Astrocyte of the spinal cord (primary cell): ENCODE data around the gene TRMO.

Source experiments
- DNase-seq: peaks from one replicate; pipeline ENCODE4 v3.0.0; 2011; ENCODE audit warnings: low read depth, low spot score
- H3K4me3 ChIP-seq: 2 replicates; pipeline ENCODE4 v1.5.1; 2011; ENCODE audit warnings: low read depth, mild to moderate bottlenecking, low read length, moderate library complexity
- in situ Hi-C: cut with HindIII; loops from 2 replicates; pipeline ENCODE4 v1.10.0; 2017; ENCODE audit warnings: low sequenced_read_pairs
- TF ChIP-seq, protein P1 (sequence below): IDR thresholded peaks from 2 replicates; pipeline ENCODE4 v1.5.1; 2012; ENCODE audit warnings: low read depth, mild to moderate bottlenecking, low read length, inconsistent platforms

Gene TRMO, protein sequence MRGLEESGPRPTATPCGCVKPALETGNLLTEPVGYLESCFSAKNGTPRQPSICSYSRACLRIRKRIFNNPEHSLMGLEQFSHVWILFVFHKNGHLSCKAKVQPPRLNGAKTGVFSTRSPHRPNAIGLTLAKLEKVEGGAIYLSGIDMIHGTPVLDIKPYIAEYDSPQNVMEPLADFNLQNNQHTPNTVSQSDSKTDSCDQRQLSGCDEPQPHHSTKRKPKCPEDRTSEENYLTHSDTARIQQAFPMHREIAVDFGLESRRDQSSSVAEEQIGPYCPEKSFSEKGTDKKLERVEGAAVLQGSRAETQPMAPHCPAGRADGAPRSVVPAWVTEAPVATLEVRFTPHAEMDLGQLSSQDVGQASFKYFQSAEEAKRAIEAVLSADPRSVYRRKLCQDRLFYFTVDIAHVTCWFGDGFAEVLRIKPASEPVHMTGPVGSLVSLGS

DNA sequence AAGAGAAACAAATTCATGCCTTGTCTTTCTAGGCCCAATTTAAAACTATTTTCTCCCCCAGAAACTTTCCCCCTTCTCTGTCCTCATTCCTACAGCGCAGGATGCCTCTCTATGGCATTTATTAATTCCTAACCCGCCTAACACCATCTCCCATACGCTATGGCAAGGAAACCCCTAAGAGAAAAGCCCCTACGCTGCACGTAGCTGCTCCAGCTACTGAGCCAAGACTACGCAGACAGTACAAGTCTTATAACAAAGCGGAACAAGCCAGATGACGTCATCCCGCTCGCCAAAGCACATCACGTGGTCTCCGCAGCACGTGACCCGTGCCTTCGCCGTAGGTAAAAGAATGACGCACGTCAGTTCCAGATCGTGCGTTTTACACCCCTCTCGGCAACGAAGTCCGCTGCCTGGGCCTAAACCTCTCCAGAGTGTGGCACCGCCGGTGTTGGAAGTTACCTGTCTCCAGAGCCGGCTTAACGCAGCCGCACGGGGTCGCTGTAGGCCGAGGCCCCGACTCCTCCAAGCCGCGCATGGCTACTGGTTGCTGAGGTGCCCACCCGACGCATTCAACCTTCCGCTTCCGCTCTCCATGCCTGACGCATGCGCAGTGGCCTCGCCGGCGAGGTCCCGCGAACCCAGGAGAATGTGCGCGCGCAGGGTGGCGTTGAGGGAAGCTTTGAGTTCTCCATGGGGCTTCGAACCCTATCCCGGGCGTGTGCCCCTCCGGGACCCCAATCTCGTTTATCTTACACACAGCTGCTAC, at the start of gene TRMO:
Gene TRMO (minus strand): TSS at position 542 of the 766 bp plus-strand sequence. CDS start 7 bp downstream, at position 535.
- peak; percentile 99 for DNase-seq
- in situ Hi-C loops = no loop called here
- H3K4me3 ChIP-seq = peak within 1 kb of the TSS; percentile 61
- TF ChIP-seq, protein P1, sequence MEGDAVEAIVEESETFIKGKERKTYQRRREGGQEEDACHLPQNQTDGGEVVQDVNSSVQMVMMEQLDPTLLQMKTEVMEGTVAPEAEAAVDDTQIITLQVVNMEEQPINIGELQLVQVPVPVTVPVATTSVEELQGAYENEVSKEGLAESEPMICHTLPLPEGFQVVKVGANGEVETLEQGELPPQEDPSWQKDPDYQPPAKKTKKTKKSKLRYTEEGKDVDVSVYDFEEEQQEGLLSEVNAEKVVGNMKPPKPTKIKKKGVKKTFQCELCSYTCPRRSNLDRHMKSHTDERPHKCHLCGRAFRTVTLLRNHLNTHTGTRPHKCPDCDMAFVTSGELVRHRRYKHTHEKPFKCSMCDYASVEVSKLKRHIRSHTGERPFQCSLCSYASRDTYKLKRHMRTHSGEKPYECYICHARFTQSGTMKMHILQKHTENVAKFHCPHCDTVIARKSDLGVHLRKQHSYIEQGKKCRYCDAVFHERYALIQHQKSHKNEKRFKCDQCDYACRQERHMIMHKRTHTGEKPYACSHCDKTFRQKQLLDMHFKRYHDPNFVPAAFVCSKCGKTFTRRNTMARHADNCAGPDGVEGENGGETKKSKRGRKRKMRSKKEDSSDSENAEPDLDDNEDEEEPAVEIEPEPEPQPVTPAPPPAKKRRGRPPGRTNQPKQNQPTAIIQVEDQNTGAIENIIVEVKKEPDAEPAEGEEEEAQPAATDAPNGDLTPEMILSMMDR = peak; percentile 61

DNA sequence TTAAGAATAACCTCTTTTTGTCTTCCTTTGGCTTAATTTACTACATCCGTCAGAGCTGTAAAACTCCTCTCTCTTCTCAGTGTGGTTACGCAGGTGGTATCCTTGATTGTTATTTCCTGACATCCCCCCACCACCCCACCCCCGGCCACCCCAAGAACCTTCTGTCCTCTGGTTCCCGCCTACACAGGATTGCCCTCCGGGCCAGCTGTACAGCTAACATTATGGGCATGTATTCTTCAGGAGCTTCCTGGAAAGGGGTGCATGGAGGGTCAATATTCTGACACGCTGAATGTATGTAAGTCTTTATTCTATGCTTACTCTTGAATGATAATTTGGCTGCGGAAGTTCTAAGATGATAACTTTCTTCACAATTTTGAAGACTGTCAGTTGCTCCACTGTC, 47.9 kb upstream of the TRMO start:
- no peak for DNase-seq
- in situ Hi-C loops = no loop called here
- no peak overlapping the region for H3K4me3 ChIP-seq
- TF ChIP-seq, protein P1 = no peak

DNA sequence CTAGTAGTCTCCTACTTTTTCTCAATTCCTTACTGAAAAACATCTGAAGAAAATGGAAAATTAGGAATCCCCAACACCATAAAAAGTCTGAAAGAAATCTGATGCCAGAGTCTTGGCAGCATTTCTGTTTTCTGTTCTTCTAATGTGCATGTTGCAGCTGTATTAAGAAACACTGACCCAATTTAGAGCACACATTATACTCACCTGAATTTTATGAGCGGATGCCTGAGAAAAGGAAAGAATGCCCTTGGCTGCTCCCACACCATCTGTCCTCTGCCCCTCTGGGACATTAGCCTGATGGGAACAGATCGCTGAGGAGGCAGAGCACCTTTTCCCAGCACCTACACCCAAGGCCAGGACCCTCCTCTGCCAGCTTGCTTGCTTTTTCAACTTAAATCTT, 46.7 kb upstream of the TRMO start:
- no peak overlapping the region for H3K4me3 ChIP-seq
- TF ChIP-seq, protein P1 = no peak
- in situ Hi-C loops = no loop called here
- DNase-seq = no peak

DNA sequence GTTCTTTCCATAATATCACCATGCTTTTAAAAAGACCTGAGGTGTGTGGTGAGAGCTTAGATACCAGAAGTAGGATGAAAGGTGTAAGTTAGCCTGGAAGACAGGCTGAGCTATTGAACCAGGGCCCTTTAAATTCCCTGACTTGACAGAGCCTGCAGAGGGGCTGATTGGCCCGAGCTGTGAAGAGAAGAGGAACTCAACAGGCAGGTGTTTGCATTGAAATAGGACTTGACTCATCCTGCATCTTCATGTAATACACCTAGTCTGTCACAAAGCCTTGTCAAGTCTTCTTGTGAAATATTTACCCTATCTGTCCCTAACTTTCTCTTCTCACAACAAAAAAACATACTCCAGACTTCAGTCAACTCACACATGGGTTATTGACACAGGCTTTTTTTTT, 44.2 kb upstream of the TRMO start:
- TF ChIP-seq, protein P1 = no peak
- in situ Hi-C loops = no loop called here
- no peak overlapping the region for H3K4me3 ChIP-seq
- DNase-seq = no peak

DNA sequence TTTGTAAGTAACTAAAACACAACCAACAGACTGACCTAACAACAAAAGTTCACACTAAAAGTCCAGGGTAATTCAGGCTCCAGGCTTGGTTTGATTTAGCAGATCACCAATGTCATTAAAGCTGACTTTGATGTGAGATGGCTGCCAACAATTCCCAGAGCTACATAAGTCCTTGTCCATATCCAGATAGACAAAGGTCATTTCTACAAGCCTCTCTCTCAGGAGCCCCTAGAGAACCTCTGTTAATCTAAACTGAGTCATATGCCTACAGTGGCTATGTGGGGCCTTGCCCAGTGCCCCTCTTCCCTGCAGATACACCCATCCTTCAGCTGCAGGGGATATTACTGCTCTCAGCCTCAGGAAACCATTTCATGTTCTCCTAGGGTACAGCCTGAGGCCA, 42.6 kb upstream of the TRMO start:
- DNase-seq = no peak
- no peak overlapping the region for H3K4me3 ChIP-seq
- in situ Hi-C loops = no loop called here
- TF ChIP-seq, protein P1 = no peak

DNA sequence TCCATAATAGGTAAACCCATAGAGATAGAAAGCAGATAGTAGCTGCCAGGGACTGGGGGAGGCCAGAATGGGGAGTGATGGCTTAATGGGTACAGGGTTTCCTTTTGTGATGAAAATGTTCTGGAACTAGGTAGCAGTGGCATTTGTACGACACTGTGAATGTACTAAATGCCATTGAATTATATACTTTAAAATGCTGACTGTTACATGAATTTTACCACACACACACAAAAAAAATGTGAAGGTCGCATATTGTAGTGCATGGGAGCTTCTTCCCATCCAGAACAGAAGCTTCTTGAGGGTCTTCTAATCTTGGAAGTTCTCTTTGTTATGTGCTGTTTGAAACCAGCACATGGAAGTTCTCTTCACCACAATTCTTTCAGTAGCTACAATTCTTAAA, 40.9 kb upstream of the TRMO start:
- TF ChIP-seq, protein P1 = no peak
- in situ Hi-C loops = no loop called here
- DNase-seq = no peak
- no peak overlapping the region for H3K4me3 ChIP-seq
